Astrocyte (in vitro differentiated cells and primary cell): ENCODE data around the gene SV2A.

Source experiments
- EZH2 ChIP-seq: IDR thresholded peaks from 2 replicates; pipeline ENCODE4 v1.6.1; 2012; ENCODE audit warnings: mild to moderate bottlenecking, low read length, inconsistent platforms; ENCODE audit not compliant: insufficient read depth
- TF ChIP-seq, protein P1 (sequence below): IDR thresholded peaks from 2 replicates; pipeline ENCODE4 v1.5.1; 2011; ENCODE audit warnings: low read depth, mild to moderate bottlenecking, inconsistent platforms, low read length, moderate library complexity; ENCODE audit not compliant: insufficient read depth

DNA sequence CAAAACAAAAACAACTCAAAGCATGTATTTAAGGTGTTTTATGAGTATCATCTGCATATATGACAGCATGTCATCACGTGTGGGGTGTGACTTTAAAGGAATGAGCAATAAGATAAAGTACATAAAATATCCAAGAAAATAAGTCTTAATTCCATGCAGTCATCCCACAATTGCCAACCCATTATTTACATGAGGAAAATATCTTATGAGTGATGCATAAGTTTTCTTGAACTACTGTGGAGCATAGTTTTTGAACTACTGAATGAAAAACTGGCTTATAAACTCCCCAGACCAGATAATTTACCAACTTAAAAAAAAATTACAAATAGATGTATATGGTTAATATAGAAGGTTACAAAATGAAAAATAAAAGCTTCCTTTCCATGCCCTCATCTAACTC is 48.8 kb upstream of the SV2A start:
- TF ChIP-seq, protein P1, sequence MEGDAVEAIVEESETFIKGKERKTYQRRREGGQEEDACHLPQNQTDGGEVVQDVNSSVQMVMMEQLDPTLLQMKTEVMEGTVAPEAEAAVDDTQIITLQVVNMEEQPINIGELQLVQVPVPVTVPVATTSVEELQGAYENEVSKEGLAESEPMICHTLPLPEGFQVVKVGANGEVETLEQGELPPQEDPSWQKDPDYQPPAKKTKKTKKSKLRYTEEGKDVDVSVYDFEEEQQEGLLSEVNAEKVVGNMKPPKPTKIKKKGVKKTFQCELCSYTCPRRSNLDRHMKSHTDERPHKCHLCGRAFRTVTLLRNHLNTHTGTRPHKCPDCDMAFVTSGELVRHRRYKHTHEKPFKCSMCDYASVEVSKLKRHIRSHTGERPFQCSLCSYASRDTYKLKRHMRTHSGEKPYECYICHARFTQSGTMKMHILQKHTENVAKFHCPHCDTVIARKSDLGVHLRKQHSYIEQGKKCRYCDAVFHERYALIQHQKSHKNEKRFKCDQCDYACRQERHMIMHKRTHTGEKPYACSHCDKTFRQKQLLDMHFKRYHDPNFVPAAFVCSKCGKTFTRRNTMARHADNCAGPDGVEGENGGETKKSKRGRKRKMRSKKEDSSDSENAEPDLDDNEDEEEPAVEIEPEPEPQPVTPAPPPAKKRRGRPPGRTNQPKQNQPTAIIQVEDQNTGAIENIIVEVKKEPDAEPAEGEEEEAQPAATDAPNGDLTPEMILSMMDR: no peak
- no peak for TF ChIP-seq EZH2
